Urinary bladder (tissue), 4 donors: ENCODE measurements around the gene RNF213. TPM values are rescaled to one million over a fixed set of nuclear protein-coding genes. Genes with fewer than 3 reads are reported as not detected.
"Not testable (repeated sequence)": the region's sequence is repeated elsewhere in the genome, so short reads cannot be mapped to it uniquely, and the experiment has no call there.

Source experiments
- DNase-seq: peaks from one replicate; pipeline ENCODE4 v3.0.0-alpha.2; 2015; ENCODE audit errors: extremely low spot score
- H3K27ac ChIP-seq: one replicate; pipeline ENCODE4 v1.5.1; 2013; ENCODE audit warnings: low read depth, mild to moderate bottlenecking, moderate library complexity
- H3K36me3 ChIP-seq: one replicate; pipeline ENCODE4 v1.6.1; 2013; ENCODE audit warnings: mild to moderate bottlenecking, moderate library complexity; ENCODE audit not compliant: insufficient read depth
- H3K4me1 ChIP-seq: one replicate; pipeline ENCODE4 v1.6.1; 2013; ENCODE audit warnings: mild to moderate bottlenecking, moderate library complexity; ENCODE audit not compliant: insufficient read depth
- H3K4me3 ChIP-seq: one replicate; pipeline ENCODE4 v1.5.1; 2013; ENCODE audit warnings: low read depth, low read length
- WGBS: extraction: QIAGEN DNeasy Blood & Tissue Kit; methylation state at CpG from one replicate; pipeline ENCODE4 v1.1.7; 2013; 5-methylcytosine and 5-hydroxymethylcytosine counted together
- polyA plus RNA-seq: library from polyadenylated mRNA; stranded (reverse); fragments of 200-250 nt; gene quantifications from one replicate; pipeline ENCODE4 v1.2.3, GENCODE V29; 2013
- total RNA-seq: library from RNA; depleted of rRNA; stranded (reverse); fragments of >200 nt; gene quantifications from one replicate; pipeline ENCODE4 v1.2.3, GENCODE V29; 2014
- donor health status: healthy with polysubstance abuse.
- donor health status: healthy.

The RNF213 gene
- total and polyA plus RNA-seq, 2 donors: 37.2 to 81.5 TPM

DNA sequence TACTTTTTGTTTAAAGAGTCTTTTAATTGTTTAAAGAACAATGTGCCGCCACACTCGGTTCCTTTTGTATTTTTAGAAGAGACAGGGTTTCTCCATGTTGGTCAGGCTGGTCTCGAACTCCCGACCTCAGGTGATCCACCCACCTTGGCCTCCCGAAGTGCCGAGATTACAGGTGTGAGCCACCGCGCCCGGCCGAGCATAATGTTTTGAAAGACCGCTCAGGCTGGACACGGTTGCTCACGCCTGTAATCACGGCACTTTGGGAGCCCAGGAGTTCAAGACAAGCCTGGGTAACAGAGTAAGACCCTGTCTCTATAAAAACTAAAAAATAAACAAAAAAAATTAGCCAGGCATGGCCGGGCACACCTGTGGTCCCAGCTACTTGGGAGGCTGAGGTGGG, 59.8 kb downstream of the RNF213 start:
- H3K4me1 ChIP-seq: no peaks in the 10 kb centered on the region
- no peak overlapping the region for H3K4me3 ChIP-seq
- no peak for DNase-seq
- 96% methylated on average over 15 of the region's 15 CpGs for WGBS
- H3K27ac ChIP-seq: no peak overlapping the region
- H3K36me3 ChIP-seq: peaks cover 9% of the 10 kb centered on the region

DNA sequence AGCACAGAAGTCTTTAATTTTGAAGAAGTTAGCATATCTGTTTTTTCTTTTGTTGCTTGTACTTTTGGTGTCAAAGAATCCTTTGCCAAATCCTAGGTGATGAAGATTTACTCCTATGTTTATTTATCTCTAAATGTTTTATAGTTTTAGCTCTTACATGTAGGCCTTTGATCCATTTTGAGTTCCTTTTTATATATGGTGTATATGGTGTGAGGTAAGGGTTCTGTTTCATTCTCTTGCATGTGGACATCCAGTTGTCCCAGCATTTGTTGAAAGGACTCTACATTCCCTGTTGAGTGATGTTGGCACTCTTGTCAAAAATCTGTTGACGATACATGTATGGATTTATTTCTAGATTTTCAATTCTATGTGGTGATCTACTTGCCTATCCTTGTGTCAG, 62.2 kb downstream of the RNF213 start:
- no peaks in the 10 kb centered on the region for H3K4me1 ChIP-seq
- H3K27ac ChIP-seq: no peak overlapping the region
- H3K36me3 ChIP-seq: peaks cover 6% of the 10 kb centered on the region
- DNase-seq: no peak
- WGBS: 100% methylated on average over 1 of the region's 1 CpG
- no peak overlapping the region for H3K4me3 ChIP-seq

DNA sequence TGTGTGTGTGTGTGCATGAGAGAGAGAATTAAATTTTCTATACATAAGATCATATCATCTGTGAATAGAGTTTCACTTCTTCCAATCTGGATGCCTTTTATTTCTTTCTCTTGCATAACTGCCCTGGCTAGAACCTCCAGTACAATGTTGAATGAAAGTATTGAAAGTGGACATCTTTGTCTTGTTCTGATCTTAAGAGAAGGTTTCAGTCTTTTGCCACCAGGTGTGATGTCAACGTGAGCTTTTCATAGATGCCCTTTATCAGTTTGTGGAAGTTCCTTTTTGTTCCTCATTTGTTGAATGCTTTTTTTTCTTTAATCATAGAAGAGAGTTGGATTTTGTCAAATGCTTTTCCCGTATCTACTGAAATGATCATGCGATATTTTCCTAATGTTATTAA, 63.3 kb downstream of the RNF213 start:
- no peak for DNase-seq
- Histone ChIP-seq H3K4me3 (no peak overlapping the region), H3K27ac (no peak overlapping the region), H3K36me3 (peaks cover 4% of the 10 kb centered on the region), H3K4me1 (no peaks in the 10 kb centered on the region)
- WGBS: 94% methylated on average over 3 of the region's 3 CpGs

DNA sequence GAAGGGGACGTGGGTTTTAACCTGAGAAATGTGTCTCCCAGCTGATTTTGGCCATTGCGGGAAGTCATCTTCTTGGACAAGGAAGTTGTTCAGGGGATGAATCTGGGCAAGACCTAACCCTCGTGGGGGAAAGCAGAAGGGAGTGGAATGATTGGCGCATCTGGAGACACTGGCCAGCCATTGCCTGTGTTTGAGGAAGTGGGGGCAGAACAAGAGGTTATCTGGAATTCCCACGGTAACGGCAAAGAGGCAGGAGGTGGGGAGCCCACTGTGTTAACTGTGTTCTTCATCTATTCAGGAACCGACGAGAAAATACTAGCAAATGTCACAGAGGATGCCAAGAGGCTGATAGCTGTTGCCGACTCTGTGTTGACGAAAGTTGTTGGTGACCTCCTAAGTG, 66.9 kb downstream of the RNF213 start:
- no peak overlapping the region for H3K4me3 ChIP-seq
- H3K27ac ChIP-seq: no peak overlapping the region
- DNase-seq: no peak
- H3K4me1 ChIP-seq: no peaks in the 10 kb centered on the region
- WGBS: 68% methylated on average over 10 of the region's 10 CpGs
- peaks cover 4% of the 10 kb centered on the region for H3K36me3 ChIP-seq

DNA sequence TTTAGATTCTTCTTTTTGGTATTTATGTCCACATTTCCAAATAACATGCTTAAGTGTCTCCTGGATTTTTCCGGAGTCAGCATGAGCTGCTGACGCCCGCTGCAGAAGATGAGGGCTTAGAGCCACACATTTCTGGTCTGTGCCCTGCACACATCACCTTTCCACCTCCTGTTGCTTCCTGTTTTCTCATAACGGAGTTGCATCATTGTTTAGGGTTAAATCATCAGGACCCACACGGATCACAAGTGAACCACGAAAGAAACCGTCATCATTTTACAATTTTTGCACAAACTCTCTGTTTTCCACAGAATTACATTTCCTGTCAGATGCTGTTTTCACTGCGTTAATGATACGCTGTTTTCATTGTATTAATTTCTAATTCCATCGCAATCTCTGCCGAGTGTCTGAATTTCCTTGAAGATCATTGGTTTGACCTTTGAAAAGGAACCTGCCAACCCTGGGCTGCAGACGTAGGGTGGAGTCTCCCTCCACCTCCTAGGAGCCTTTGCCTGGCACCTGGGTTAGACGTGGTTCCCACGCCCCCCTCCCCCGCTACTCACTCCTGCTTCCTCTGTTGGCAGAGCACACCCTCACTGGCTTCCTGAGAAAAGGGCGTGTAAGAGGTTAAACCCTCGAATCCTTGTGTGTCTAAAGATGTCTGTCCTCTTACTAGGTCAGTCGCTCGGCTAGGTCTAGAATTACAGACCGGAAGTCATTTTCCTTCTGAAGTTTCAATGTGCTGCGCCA, 68.2 kb downstream of the RNF213 start:
- H3K4me1 ChIP-seq: no peaks in the 10 kb centered on the region
- no peak for DNase-seq
- peaks cover 6% of the 10 kb centered on the region for H3K36me3 ChIP-seq
- H3K4me3 ChIP-seq: no peak overlapping the region
- H3K27ac ChIP-seq: no peak overlapping the region
- 82% methylated on average over 21 of the region's 21 CpGs for WGBS

DNA sequence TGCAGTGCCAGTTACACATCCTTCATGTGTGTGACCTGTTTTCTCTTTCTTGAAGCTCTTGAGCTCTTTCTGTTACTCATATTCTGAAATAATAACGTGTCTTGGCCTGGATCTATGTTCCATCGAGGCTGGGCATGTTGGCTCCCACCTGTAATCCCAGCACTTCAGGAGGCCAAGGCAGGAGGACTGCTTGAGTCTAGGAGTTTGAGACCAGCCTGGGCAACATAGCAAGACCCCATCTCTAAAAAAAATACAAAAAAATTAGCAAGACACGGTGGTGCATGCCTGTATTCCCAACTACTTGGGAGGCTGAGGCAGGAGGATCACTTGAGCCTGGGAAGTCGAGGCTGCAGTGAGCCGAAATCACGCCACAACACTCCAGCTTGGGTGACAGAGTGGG, 68.8 kb downstream of the RNF213 start:
- H3K27ac ChIP-seq, H3K4me3 ChIP-seq, H3K36me3 ChIP-seq, DNase-seq, H3K4me1 ChIP-seq: not testable (repeated sequence)
- 96% methylated on average over 6 of the region's 6 CpGs for WGBS

DNA sequence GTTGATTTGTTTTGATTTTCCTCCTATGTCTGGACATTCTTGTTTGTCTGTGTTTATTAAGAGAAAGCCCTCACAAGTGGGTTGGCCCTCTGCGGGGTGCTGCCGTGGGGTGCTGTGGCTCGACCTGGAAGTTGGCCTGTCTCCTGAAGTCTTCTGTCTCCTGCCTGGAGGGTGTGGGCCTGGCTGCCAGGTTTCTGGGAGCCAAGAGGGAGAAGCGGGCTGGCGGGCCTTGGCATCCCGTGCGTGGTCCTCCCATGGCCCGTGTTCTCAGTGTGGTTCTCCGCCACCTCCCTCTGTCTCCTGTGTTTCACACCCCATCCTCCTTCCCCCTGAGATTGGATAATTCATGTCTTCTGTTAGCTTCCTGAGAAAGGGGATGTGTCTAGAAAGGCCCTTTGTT, 69.6 kb downstream of the RNF213 start:
- 95% methylated on average over 9 of the region's 9 CpGs for WGBS
- H3K4me1 ChIP-seq: no peaks in the 10 kb centered on the region
- DNase-seq: no peak
- no peak overlapping the region for H3K27ac ChIP-seq
- H3K4me3 ChIP-seq: no peak overlapping the region
- H3K36me3 ChIP-seq: peaks cover 9% of the 10 kb centered on the region

DNA sequence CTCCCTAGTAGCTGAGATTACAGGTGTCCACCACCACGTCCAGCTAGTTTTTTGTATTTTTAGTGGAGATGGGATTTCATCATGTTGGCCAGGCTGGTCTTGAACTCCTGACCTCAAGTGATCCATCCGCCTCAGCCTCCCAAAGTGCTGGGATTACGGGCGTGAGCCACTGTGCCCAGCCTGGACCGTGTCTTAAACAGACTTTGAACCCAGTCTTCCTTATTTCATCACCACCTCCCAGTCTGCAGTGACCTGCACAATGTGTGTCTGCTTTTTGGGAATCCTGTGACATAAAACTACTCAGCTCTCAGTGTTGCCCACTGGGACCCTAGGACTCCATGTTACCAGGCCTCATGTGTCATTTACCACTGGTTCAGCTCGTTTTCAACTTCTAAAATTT, 70.3 kb downstream of the RNF213 start:
- not testable (repeated sequence) for H3K4me3 ChIP-seq, DNase-seq, H3K27ac ChIP-seq, H3K36me3 ChIP-seq, H3K4me1 ChIP-seq
- 92% methylated on average over 6 of the region's 6 CpGs for WGBS

DNA sequence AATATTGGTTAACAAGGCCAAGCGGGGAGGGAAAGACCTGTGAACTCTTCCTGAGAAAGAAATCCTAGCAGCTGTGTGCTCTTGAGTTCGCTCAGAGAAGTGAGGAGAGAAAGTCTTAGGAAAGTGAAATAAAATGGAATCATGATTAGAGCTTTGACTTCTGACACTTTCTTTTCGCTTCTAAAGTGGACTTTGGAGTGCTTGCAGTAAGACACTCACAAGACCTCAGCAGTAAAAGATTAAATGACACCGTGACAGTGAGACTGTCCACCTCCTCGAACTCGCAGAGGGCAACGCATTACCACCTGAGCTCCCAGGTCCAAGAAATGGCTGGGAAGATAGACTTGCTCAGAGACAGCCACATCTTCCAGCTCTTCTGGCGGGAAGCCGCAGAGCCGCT, 71.2 kb downstream of the RNF213 start:
- H3K27ac ChIP-seq: no peak overlapping the region
- 91% methylated on average over 10 of the region's 10 CpGs for WGBS
- no peak overlapping the region for H3K4me3 ChIP-seq
- DNase-seq: no peak
- no peaks in the 10 kb centered on the region for H3K4me1 ChIP-seq
- peaks cover 8% of the 10 kb centered on the region for H3K36me3 ChIP-seq

DNA sequence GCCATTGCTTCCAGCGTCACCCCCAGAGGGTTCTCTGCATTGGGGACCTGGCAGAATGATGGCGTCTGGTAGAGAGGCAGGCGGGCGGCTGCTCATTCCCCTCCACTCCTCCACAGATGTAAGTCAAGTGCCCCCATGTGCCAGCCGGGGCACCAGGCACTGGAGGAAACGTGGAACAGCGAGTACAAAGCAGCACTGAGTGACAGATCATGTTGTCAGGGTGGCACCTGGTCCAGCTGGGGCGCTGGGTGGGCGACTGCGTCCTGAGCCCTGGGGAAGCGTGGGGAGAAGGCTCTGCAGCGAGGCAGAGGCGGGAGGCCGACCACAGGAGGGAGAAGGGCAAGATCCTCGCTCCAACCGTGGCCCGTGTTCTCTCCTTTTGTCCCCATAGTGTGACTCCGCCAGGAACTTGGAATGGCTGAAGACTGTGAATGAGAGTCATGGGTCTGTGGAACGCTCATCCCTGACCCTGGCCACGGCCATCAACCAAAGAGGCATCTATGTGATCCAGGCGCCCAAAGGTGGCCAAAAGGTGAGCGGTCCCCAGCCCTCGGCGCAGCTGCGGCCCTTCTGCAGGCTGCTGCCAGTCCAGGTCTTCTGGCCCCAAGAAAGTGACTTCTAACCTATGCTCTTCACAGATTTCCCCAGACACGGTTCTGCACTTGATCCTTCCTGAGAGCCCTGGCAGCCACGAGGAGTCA, 76.7 kb downstream of the RNF213 start:
- DNase-seq: no peak
- Histone ChIP-seq H3K4me3 (no peak overlapping the region), H3K27ac (no peak overlapping the region), H3K36me3 (peaks cover 18% of the 10 kb centered on the region), H3K4me1 (no peaks in the 10 kb centered on the region)
- 90% methylated on average over 27 of the region's 27 CpGs for WGBS

DNA sequence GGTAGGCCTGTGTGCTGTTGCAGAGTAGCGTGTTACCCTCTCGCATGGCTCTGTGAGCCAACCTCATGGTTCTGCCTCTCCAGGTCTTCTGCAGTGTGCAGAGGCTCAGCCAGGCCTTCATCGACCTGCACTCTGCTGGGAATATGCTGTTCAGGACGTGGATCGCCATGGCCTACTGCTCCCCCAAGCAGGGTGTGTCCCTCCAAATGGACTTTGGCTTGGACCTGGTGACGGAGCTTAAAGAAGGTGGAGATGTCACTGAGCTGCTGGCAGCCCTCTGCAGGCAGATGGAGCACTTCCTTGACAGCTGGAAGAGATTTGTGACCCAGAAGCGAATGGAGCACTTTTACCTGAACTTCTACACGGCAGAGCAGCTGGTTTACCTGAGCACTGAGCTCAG, 78.5 kb downstream of the RNF213 start:
- Histone ChIP-seq H3K4me3 (no peak overlapping the region), H3K27ac (no peak overlapping the region), H3K36me3 (peaks cover 18% of the 10 kb centered on the region), H3K4me1 (no peaks in the 10 kb centered on the region)
- 87% methylated on average over 8 of the region's 8 CpGs for WGBS
- DNase-seq: no peak

DNA sequence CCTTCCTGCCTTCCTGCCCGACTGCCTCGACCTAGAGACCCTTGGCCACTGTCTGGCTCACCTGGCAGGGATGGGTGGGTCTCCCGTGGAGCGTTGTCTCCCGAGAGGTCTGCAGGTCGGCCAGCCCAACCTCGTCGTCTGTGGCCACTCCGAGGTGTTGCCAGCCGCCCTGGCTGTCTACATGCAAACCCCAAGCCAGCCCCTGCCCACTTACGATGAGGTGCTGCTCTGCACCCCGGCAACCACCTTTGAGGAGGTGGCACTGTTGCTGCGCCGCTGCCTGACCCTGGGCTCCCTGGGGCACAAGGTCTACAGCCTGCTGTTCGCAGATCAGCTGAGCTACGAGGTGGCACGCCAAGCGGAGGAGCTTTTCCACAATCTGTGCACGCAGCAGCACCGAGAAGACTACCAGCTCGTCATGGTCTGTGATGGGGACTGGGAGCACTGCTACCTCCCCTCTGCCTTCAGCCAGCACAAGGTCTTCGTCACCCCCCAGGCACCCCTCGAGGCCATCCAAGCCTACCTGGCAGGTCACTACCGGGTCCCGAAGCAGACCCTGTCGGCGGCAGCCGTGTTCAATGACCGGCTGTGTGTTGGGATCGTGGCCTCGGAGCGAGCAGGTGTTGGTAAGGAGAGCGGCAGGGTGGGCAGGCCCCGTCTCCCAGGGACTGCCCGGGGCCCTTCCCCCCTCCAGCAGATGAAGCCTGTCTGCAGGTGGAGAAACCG, 79.2 kb downstream of the RNF213 start:
- DNase-seq: no peak

DNA sequence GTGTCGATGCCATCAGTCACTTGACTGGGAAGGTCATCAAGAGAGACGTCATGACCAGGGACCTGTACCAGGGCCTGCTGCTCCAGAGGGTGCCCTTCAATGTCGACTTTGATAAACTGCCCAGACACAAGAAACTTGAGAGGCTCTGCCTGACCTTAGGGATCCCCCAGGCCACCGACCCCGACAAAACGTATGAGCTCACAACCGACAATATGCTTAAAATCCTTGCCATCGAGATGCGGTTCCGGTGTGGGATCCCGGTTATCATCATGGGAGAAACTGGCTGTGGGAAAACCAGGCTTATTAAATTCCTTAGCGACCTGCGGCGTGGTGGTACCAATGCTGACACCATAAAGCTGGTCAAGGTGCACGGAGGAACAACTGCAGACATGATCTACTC, 84.7 kb downstream of the RNF213 start:
- H3K27ac ChIP-seq: no peak overlapping the region
- no peak overlapping the region for H3K4me3 ChIP-seq
- H3K36me3 ChIP-seq: peaks cover 9% of the 10 kb centered on the region
- no peak for DNase-seq
- WGBS: 96% methylated on average over 15 of the region's 15 CpGs
- H3K4me1 ChIP-seq: no peaks in the 10 kb centered on the region

More for the DNA sequence above, 79.2 kb downstream of the RNF213 start:
- Histone ChIP-seq H3K27ac (no peak overlapping the region), H3K4me1 (no peaks in the 10 kb centered on the region), H3K4me3 (no peak overlapping the region), H3K36me3 (peaks cover 18% of the 10 kb centered on the region)
- 93% methylated on average over 36 of the region's 36 CpGs for WGBS
